ENCODE results near the gene ABCC12. TPM values are rescaled to one million over a fixed set of nuclear protein-coding genes. Genes with fewer than 3 reads are reported as not detected.
A peak's percentile ranks its signal among the peaks of the same experiment; 100 is the strongest.

Gene ABCC12
- total and polyA plus RNA-seq, 10 of the 15 experiments (the other 5 are each of a cell fraction or from before 2014, with no cell fraction given) = 0.02 to 0.03 (median 0.03) TPM; not detected in 6

DNA sequence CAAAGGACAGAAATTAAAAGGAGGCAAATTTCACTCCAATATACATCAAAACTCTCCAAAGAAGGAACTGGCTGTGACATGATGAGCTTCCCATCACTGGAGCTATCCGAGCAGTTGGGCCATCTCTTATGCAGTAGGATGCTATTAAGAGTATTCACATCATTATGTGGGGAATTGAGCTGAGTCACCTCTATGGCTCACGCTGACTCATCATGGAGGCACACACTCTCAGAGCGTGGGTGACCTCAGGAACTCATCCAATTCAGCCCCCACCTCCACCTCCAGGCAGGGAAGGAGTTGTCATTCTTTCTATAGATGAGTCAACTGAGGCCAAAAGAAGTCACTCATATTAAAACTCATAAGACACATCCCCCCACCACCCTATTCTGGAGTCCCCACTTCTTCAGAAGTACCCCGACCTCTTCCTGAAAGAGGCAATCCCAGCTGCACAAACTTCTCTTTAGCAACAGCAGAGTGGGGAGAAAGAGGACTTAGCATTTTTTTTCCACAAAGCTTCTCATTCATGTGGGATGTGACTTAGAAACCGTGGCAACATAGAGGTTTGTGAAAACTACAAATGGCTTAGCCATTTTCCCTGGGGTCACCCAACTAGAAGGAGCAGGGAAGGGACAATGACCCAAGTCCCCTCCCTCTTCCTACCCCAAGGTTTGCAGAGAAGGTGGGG, 32.5 kb downstream of the ABCC12 start (continued):
- TF ChIP-seq MTA3 (IDR thresholded peaks at IDR 0.05; ENCODE audit: borderline replicate concordance, low read length) (no peak), NFXL1 (IDR thresholded peaks at IDR 0.05; ENCODE audit: borderline replicate concordance) (no peak), ASH2L (IDR thresholded peaks at IDR 0.05; ENCODE audit: borderline replicate concordance, low read depth) (no peak), RAD51 (IDR thresholded peaks at IDR 0.05) (no peak), SREBF1 (IDR thresholded peaks at IDR 0.05; ENCODE audit: low read length) (no peak), EZH2 (IDR thresholded peaks at IDR 0.05; ENCODE audit: borderline replicate concordance, control insufficient read depth, low read depth, low read length) (no peak), CHD4 (IDR thresholded peaks at IDR 0.05) (no peak), CREB1 (IDR thresholded peaks at IDR 0.05; ENCODE audit: low read depth) (0 out of 2 replicates have a peak, but pooled peaks have one; percentile 36), RFX5 (IDR thresholded peaks at IDR 0.05; ENCODE audit: low read depth, low read length) (no peak), KLF5 (IDR thresholded peaks at IDR 0.05; ENCODE audit: partially characterized antibody) (no peak)
- TF ChIP-seq, protein P1, sequence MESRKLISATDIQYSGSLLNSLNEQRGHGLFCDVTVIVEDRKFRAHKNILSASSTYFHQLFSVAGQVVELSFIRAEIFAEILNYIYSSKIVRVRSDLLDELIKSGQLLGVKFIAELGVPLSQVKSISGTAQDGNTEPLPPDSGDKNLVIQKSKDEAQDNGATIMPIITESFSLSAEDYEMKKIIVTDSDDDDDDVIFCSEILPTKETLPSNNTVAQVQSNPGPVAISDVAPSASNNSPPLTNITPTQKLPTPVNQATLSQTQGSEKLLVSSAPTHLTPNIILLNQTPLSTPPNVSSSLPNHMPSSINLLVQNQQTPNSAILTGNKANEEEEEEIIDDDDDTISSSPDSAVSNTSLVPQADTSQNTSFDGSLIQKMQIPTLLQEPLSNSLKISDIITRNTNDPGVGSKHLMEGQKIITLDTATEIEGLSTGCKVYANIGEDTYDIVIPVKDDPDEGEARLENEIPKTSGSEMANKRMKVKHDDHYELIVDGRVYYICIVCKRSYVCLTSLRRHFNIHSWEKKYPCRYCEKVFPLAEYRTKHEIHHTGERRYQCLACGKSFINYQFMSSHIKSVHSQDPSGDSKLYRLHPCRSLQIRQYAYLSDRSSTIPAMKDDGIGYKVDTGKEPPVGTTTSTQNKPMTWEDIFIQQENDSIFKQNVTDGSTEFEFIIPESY (IDR thresholded peaks at IDR 0.05) = no peak
- TF ChIP-seq, protein P2, sequence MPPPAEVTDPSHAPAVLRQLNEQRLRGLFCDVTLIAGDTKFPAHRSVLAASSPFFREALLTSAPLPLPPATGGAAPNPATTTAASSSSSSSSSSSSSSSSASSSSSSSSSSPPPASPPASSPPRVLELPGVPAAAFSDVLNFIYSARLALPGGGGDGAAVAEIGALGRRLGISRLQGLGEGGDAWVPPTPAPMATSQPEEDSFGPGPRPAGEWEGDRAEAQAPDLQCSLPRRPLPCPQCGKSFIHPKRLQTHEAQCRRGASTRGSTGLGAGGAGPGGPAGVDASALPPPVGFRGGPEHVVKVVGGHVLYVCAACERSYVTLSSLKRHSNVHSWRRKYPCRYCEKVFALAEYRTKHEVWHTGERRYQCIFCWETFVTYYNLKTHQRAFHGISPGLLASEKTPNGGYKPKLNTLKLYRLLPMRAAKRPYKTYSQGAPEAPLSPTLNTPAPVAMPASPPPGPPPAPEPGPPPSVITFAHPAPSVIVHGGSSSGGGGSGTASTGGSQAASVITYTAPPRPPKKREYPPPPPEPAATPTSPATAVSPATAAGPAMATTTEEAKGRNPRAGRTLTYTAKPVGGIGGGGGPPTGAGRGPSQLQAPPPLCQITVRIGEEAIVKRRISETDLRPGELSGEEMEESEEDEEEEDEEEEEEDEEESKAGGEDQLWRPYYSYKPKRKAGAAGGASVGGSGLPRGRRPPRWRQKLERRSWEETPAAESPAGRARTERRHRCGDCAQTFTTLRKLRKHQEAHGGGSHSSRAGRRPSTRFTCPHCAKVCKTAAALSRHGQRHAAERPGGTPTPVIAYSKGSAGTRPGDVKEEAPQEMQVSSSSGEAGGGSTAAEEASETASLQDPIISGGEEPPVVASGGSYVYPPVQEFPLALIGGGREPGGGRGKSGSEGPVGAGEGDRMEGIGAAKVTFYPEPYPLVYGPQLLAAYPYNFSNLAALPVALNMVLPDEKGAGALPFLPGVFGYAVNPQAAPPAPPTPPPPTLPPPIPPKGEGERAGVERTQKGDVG (CRISPR knock-in tag; IDR thresholded peaks at IDR 0.05) = no peak
- TF ChIP-seq, protein P3, sequence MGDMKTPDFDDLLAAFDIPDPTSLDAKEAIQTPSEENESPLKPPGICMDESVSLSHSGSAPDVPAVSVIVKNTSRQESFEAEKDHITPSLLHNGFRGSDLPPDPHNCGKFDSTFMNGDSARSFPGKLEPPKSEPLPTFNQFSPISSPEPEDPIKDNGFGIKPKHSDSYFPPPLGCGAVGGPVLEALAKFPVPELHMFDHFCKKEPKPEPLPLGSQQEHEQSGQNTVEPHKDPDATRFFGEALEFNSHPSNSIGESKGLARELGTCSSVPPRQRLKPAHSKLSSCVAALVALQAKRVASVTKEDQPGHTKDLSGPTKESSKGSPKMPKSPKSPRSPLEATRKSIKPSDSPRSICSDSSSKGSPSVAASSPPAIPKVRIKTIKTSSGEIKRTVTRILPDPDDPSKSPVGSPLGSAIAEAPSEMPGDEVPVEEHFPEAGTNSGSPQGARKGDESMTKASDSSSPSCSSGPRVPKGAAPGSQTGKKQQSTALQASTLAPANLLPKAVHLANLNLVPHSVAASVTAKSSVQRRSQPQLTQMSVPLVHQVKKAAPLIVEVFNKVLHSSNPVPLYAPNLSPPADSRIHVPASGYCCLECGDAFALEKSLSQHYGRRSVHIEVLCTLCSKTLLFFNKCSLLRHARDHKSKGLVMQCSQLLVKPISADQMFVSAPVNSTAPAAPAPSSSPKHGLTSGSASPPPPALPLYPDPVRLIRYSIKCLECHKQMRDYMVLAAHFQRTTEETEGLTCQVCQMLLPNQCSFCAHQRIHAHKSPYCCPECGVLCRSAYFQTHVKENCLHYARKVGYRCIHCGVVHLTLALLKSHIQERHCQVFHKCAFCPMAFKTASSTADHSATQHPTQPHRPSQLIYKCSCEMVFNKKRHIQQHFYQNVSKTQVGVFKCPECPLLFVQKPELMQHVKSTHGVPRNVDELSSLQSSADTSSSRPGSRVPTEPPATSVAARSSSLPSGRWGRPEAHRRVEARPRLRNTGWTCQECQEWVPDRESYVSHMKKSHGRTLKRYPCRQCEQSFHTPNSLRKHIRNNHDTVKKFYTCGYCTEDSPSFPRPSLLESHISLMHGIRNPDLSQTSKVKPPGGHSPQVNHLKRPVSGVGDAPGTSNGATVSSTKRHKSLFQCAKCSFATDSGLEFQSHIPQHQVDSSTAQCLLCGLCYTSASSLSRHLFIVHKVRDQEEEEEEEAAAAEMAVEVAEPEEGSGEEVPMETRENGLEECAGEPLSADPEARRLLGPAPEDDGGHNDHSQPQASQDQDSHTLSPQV (IDR thresholded peaks at IDR 0.05) = no peak
- TF ChIP-seq, protein P4, sequence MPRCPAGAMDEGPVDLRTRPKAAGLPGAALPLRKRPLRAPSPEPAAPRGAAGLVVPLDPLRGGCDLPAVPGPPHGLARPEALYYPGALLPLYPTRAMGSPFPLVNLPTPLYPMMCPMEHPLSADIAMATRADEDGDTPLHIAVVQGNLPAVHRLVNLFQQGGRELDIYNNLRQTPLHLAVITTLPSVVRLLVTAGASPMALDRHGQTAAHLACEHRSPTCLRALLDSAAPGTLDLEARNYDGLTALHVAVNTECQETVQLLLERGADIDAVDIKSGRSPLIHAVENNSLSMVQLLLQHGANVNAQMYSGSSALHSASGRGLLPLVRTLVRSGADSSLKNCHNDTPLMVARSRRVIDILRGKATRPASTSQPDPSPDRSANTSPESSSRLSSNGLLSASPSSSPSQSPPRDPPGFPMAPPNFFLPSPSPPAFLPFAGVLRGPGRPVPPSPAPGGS (IDR thresholded peaks at IDR 0.05; ENCODE audit: borderline replicate concordance, insufficient read depth, low read depth, low read length, poor library complexity, severe bottlenecking) = peak; percentile 89
- TF ChIP-seq, protein P5, sequence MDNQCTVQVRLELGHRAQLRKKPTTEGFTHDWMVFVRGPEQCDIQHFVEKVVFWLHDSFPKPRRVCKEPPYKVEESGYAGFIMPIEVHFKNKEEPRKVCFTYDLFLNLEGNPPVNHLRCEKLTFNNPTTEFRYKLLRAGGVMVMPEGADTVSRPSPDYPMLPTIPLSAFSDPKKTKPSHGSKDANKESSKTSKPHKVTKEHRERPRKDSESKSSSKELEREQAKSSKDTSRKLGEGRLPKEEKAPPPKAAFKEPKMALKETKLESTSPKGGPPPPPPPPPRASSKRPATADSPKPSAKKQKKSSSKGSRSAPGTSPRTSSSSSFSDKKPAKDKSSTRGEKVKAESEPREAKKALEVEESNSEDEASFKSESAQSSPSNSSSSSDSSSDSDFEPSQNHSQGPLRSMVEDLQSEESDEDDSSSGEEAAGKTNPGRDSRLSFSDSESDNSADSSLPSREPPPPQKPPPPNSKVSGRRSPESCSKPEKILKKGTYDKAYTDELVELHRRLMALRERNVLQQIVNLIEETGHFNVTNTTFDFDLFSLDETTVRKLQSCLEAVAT (IDR thresholded peaks at IDR 0.05) = no peak
- TF ChIP-seq, protein P6, sequence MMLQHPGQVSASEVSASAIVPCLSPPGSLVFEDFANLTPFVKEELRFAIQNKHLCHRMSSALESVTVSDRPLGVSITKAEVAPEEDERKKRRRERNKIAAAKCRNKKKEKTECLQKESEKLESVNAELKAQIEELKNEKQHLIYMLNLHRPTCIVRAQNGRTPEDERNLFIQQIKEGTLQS (IDR thresholded peaks at IDR 0.05; ENCODE audit: borderline replicate concordance, extremely low read depth, low read depth, low read length) = no peak

Data from GM12878 (cell line).